Stimulated activated CD4-positive, alpha-beta T cell treated with anti-CD3 and anti-CD28 coated beads, Interleukin-15, amount 100 ng/mL, for 24 hours (primary cell): Measurements from ENCODE around the gene GSDME.
"Not testable (repeated sequence)": the region's sequence is repeated elsewhere in the genome, so short reads cannot be mapped to it uniquely, and the experiment has no call there.

Source experiments
- DNase-seq: peaks from one replicate; pipeline ENCODE4 v3.0.0-alpha.2; 2020

The GSDME gene

DNA sequence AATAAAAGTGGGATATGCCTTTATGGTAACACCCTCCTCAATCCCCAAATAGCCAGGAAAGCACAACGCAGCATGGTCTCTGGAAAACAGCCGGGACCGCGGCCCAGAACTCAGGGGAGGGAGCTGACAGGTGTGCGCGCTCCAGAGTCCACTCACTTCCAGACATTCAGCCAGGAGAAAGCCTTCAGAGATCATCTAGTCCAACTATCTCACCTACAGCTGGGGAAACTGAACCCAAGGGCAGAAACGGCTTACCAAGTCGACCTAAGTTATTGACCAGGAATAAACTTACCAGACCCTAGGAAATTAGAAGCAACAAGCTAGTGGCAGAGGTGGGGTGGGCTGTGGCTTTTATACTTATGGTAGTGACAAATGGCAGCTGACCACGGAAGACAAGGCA is 16.4 kb downstream of the GSDME start:
- DNase-seq = no peak

DNA sequence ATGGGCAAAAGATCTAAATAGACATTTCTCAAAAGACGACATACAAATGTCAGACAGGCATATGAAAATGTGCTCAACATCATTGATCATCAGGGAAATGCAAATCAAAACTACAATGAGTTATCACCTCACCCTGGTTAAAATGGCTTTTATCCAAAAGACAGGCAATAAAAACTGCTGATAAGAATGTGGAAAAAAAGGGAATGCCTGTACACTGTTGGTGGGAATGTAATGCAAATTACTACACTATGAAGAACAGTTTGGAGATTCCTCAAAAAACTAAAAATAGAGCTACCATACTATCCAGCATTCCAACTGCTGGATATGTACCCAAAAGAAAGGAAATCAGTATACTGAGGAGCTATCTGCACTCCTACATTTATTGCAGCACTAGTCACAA is 18.0 kb downstream of the GSDME start:
- no peak for DNase-seq

DNA sequence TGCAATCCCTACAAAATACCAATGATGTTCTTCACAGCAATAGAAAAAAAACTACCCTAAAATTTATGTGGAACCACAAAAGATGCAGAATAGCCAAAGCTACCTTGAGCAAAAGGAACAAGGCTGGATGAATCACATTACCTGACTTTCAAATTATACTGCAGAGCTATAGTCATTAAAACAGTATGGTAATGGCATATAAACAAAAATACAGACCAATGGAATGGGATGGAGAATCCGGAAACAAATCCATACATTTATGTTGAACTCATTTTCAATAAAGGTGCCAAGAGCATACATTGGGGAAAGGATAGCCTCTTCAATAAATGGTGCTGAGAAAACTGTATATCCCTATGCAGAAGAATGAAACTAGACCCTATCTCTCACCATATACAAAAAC is 18.7 kb downstream of the GSDME start:
- DNase-seq = no peak

DNA sequence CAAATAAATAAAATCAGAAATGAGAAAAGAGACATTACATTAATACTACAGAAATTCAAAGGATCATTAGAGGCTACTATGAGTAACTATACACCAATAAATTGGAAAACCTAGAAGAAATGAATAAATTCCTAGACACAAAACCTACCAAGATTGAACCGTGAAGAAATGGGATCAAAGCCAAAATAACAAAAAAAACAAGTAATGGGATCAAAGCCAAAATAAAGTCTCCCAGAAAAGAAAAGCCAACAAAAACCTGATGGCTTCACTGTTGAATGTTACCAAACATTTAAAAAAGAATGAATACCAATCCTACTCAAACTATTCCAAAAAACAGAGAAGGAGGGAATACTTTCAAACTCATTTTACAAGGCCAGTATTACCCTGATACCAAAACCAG is 20.0 kb downstream of the GSDME start:
- DNase-seq = no peak

DNA sequence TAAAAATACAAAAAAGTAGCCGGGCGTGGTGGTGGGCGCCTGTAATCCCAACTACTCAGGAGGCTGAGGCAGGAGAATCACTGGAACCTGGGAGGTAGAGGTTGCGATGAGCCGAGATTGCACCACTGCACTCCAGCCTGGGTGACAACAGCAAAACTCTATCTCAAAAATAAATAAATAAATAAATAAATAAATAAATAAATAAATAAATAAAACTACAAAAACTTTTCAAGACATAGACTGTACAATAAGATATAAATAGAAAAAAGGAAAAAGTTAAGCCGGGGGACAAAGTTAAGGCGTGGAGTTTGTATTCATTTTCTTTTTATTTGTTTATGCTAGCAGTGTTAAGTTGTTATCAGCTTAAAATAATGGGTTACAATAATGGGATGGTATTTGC is 21.7 kb downstream of the GSDME start:
- DNase-seq = not testable (repeated sequence)

DNA sequence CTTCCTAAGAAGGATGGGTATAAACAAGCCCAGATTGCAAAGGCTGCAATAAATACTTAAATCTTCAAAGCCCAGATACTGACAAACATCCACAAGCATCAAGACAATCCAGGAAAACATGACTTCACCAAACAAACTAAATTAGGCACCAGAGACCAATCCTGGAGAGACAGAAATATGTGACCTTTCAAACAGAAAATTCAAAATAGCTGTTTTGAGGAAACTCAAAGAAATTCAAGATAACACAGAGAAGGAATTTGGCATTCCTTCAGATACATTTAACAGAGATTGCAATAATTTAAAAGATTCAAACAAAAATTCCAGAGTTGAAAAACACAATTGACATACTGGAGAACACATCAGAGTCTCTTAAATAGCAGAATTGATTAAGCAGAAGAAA is 23.0 kb downstream of the GSDME start:
- DNase-seq = no peak

DNA sequence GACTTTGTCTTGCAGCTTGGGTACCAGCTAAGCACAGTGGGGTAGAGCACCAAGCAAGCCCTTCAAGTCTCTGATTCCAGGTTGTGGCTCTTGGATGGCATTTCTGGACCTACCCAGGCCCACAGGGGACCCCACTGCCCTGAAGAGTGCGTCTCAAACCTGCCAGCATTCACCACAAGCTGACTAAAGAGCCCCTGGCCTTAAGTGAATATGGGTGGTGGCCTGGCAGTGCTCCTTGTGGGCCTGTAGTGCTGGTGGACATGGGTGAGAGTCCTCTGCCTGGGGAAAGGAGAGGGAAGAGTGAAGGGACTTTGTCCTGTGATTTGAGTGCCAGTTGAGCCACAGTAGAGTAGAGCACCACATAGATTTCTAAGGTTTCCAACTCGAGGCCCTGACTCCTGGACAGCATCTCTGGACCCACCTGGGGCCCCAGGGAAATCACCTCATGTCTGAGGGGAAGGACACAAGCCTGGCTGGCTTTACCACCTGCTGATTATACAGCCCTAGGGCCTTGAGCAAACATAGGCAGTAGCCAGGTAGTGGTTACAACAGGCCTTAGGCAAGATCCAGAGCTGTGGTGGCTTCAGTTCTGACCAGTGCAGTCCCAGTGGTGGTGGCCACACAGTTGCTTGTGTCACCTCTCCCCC is 23.7 kb downstream of the GSDME start:
- no peak for DNase-seq

DNA sequence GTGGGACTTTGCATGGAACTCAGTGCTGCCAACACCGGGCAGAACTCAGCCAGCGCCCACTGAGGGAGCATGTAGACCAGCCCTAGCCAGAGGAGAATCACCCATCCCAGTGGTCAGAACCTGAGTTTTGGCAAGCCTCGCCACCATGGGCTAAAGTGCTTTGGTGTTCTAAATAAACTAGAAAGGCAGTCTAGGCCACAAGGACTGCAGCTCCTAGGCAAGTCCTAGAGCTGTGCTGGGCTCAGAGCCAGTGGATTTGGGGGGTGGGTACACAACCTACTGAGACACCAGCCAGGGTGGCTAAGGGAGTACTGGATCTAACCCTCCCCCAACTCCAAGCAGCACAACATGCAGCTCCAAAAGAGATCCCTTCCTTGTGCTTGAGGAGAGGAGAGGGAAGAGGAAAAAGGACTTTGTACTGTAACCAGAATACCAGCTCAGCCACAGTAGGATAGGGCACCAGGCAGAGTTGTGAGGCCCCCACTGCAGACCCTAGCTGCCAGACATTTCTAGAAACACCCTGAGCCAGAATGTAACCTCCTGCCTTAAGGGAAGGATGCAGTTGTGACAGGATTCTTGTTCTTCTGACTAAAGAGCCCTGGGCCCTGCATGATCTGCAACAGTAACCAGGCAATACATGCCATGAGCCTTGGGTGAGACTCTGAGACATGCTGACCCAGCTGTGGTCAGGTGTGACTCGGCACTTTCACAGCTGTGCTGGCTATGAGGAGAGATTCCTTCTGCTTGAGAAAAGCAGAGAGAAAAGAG is 24.4 kb downstream of the GSDME start:
- no peak for DNase-seq

DNA sequence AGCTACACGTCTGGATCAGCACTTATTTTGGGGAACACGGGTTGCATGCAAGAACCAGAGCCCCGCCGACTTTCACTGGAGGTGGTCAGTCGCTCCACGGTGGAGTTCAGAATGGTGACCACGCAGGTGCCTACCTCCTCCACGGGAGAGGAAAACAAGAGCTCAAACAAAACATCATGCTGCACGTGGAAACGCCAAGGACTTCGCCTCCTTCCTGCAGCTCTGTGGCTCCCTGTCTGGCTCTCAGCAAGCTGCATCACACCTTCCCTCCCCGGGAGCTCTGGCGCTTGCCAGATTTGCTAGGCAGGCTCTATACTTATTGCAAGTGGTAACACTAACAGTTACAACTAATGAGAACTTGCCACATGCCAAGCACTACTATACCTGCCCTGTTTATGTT is 26.0 kb downstream of the GSDME start:
- no peak for DNase-seq

DNA sequence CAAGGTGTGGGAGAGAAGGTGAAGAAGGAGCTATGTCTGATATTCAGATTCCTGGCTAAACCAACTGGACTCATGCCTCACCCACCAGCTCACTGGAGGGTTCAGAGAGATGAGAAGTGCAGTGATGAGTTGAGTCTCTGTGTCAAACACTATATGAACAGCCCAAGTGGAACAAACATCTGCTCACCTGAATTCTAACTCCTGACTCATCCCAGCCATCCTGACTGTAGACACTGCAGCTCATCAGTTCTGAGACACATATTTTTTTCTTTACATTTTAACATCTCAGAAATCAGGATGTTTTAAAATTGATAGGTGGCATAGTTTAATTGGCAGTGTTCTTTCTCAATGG is 27.3 kb downstream of the GSDME start:
- no peak for DNase-seq

DNA sequence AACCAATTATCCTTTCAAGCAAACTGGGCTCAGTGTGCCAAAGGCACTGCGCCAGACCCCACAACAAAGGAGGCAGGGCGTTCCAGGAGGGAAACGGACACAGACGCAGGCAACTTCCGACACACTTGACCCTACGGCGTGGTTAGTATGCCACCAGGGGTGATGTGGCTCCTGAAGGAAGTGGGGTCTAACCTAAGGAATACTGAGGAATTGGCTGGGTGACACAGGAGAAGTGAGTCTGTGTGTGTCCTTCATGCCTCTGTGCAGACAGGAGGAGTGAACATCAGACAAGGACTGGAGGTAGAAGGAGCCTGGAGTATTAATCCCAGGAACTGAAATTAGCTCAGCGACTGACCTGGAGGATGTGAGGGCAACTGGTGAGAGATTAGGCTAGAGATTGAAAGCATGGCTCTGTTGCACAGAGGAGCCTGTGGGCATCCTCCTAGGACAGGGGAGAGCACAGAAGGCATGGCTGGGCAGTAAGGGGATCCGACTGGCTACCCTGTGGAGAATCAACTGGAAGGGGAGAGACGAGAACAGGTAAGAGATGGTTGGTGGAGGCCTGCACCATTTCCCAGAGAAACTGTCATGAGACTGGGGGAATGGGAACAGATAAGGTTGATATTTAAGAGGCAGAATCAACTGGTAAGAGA is 27.8 kb downstream of the GSDME start:
- DNase-seq = no peak

DNA sequence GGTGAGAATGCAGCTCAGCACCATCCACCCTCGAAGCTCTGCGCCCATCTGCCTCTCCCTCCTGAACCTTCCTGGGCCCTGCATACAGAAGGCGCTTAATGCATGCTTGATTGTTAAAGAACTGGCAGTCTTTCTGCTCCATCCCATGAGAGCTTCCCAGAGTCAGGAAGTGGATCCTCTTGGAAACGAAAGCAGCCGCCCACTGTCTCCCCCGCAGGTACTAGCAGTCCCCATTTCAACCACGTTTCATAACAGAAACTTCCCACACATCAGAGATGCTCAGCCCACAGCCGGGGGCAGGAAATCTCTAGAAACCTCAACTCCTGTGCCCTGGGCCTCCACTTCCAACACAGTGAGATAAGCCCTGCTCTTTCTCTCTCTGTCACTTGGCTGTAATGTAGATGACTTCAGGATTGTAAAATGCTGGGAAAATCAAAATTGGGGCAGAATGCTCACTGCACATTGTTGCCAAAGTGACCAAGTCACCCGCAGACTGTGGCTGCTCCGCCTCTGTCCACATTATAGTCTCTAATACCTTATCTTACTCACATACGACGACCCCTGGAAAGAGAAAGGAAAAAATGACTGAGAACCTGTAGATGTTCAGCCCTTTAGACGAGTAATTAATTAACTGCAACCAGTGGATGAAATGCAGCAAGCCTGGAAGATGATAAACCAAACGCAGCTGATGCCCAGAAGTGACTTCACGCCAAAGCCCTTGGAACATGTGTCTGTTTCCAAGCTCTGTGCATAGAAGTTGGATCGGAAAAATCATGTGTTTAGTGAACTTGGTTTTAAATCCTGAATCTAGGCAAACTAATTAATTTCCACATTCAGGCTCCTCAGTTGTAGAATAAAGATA is 28.5 kb downstream of the GSDME start:
- DNase-seq = peak; percentile 44

DNA sequence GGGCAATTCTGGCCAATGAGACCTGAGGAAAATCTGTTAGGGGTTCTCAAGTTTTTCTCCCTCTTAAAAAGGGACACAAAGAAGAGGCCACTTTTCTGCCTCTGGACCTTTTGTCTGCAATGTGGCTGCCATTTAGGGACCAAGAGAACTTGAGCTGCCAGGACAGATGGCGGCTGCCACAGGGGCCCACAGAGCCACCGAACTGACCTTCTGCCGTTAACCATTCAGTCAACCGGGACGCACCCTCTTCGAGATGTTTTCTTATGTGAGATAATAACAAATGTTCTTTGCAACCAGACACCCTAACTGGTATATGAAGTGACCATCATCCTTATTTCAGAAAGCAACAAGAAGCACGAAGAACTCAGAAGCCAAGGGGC is 29.2 kb downstream of the GSDME start:
- no peak for DNase-seq

DNA sequence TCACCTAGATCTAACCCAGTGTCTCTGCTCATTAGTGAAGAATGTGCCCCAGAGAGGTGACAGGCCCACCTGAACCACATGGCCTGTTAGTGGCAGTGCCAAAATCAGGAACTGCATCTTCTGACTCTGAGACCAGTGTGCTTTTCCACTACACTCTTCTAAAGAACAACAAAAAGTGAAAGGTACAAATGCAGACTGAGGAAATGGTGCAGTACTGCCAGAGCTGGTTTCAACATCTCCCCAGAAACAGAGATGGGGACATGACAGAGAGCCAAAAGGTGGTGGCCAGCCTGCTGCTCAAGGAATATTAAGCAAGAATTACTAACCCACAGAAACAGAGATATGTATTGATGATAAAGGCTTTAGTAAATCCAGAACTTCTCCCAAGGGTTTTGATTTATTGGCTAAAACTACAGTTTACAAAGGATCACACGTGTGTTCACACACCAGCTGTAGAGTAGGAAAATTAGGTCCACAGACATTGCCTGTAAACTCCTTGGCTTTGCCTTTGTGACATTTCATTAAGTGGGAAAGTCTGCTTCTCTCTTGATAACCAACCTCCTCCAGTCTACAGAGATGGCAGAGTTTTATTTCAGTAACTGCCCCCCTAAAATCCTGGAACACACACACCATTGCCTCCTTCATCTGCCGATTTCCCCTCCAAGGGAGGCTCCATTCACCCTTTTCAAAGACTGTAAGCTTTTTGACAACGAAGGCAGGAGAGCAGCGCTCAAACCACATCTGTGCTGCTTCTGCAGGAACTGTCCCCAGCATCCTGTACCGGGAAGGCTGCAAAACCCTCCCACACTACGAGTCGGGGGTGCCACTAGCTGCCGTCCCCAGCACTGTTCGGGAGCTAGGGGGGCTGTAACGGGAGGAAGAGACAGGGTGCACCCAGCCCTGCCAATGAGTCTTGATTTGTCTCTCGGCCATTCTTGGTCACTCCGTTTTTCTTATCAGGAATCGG is 29.8 kb downstream of the GSDME start:
- no peak for DNase-seq

DNA sequence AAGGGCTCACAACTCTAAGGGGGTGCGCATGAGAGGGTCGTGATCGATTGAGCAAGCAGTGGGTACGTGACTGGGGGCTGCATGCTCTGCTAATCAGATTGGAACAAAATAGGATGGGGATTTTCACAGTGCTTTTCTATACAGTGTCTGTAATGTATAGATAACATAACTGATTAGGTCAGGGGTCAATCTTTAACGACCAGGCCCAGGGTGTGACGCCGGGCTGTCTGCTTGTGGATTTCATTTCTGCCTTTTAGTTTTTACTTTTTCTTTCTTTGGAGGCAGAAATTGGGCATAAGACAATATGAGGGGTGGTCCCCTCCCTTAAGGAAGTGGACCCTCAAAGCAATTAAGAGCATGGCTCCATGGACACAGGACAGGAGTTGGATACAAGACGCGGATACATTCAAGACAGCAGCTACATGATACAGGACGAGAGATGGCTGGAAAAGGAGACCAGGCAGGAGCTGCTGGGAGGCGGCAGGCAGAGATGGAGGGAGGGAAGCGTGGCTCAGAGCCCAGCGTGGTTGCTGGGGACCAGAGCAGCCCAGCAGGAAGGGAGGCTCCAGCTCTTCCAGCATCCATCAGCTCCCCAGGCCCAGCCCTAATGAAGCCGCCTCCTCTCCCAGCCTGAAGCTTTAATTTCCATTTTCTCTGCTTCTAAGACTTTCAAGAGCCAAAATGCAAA is 31.6 kb downstream of the GSDME start:
- DNase-seq = no peak

DNA sequence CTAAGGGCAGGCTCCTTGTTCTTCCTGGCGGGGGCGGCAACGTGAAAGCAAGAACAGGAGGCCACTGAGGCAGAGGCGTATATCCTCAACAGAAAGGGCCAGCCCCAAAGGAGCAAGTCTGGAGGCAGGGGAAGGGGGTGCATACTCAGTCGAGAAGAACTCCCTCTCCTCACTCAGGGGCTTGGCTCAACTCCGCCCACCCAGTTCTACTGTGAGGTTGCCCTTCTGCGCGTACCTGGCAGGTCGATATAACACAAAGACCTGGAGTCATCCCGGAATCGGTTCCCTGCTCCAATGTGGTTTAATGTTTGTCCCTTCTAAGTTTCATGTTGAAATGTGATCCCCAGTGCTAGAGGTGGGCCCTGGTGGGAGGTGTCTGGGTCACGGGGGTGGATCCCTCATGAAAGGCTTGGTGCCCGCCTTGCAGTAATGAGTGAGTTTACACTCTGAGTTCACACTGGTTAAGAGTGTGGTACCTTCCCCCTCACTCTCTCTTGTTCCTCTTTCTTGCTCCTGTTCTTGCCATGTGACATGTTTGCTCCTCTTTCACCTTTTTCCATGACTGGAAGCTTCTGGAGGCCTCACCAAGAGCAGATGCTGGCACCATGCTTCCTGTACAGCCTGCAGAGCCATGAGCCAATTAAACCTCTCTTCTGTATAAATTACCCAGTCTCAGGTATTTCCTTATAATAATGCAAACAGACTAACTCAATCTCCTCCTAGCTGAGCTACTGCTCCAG is 32.6 kb downstream of the GSDME start:
- DNase-seq = no peak

DNA sequence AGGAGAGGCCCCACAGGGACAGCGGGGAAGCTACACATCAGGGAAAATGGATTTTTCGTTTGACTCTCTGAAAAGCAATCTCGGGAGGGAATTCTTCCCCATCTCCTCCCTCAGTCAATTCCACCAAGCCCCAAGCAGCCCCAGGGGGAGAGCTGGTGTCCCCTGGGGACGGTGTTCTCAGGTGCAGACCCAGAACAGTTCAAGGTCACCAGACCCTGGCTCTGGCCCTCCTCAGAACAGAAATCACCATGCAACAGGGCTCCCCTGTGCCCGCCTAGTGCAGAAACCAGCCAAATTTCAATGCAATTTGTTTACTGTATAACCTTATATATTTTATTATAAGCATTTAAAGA is 34.1 kb downstream of the GSDME start:
- no peak for DNase-seq

DNA sequence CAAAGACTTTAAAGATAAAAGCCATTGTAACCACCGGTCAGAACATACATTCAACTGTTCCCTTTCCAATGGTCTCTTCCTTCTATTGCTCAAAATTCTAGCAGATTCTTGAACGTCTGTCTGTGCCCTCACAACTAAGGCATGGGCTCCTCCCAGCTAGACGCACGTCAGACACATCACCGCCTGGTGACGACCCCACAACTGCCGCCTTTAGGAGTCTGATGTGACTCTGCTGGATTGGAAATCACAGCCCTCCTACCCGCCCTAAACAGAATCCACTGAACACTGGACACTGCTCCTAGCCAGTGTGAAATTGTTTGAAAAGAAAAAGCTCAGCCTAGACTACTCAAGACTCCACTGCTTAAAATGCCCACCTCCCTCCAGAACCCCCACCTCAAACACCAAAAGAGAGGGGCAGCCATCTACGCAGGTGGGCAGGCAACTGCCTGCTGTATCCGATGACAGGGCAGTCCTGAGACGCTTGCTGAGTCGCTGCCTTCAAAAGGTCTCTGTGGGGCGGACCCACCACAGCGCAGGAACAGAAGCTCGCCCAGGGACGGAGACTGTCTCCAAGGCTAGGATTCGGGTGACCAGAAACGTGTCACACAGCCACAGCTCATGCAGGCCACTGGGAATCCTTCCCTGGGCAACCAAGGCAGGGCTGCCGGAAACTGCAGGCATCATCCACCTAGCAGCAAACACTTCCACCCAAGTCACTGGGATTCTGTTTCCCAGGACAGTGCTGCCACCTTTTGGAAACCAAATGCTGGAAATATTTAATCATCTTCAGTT is 34.7 kb downstream of the GSDME start:
- no peak for DNase-seq

DNA sequence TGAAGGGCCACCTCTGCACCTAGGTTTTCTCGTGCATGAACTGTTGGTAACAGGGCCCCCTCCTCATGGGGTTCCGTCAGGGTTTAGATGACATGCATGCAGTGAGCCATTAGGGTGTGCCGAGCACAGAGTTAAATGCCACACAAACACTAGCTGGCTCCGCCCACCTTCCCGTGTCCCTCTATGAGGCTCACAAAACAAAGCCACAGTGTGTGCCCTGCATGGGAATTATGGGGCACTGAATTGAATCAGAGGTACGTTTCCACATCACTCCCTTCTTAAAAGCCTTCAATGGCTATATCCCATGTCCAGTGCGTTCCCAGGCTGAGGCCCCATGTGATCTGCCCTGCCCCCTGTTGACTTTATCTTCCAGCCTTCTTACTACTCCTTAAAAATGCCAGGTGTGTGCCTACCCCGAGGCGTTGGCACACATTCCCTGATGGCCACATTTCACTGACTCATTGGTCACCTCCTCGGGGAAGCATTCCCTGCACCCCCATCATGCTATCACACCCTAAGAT is 35.7 kb downstream of the GSDME start:
- DNase-seq = no peak

DNA sequence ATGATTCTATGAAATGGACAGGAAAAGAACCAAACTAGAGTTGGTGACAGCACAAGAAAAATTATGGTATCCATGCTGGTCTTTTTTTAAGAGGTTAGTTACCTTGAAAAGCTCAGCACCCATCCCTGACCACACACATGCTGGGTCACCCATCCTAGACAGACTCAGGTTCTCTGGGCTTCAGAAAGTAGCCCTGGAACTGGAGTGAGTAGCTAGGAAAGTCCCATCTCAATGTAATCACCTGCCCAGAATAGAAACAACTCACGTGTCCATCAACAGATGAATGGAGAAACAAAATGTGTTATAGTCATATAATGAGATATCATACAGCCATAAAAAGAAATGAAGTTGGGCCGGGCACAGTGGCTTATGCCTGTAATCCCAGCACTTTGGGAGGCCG is 37.0 kb downstream of the GSDME start:
- no peak for DNase-seq
